22Rv1 (cell line): ENCODE results near the gene CTBP2.

ENCODE experiments used
- H3K27ac ChIP-seq: fragments of 450-650 bp; 2 replicates; pipeline ENCODE4 v1.5.1; 2017
- CTCF ChIP-seq: fragments of 450-650 bp; IDR thresholded peaks from 2 replicates; pipeline ENCODE4 v1.5.1; 2017; ENCODE audit warnings: mild to moderate bottlenecking
- ZFX ChIP-seq: fragments of 450-650 bp; IDR thresholded peaks from 2 replicates; pipeline ENCODE4 v1.6.1; 2017; ENCODE audit warnings: antibody characterized with exemption, borderline replicate concordance

CTBP2 gene

DNA sequence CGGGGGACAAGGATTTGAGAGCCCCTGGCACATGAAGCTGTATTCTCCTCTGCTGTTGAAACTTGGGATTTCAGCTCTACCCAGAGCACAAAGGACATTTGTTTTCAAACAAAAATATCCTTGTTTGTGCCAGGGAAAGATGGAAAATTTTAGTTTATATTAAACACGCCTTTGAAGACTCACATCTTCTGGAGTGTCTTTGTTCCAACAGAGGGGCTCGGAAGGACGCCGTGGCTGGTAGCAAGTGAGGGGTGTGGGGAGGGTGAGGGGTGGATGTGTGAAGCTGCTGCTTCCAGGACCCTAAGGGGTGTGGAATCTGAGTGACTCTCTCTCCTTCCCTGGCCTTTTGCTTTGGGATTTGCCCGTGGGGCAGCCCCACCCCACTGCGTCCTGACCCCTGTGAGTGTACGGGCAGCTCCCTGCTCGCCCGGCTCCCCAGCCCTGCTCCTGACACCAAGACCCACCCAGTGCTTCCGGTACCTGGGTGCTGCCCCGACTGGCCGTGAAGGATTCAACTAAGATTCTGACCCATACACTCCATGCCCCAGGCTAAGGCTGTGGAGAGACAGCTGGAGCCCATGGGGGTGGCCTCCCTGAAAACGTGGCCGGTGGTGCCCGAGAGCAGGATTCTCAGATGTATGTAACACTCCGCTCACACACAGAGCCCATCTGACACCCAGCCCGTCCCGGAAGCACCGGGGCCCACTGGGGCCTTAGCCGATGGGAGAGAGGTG is 158.9 kb downstream of the CTBP2 start:
- no peak for TF ChIP-seq ZFX
- TF ChIP-seq CTCF: no peak
- no peak overlapping the region for H3K27ac ChIP-seq

- H3K27ac ChIP-seq: no peak overlapping the region
- TF ChIP-seq CTCF (no peak), ZFX (no peak)
These were observed 159.7 kb downstream of the CTBP2 start for GRCh38 chr10:125000366-125001312.

DNA sequence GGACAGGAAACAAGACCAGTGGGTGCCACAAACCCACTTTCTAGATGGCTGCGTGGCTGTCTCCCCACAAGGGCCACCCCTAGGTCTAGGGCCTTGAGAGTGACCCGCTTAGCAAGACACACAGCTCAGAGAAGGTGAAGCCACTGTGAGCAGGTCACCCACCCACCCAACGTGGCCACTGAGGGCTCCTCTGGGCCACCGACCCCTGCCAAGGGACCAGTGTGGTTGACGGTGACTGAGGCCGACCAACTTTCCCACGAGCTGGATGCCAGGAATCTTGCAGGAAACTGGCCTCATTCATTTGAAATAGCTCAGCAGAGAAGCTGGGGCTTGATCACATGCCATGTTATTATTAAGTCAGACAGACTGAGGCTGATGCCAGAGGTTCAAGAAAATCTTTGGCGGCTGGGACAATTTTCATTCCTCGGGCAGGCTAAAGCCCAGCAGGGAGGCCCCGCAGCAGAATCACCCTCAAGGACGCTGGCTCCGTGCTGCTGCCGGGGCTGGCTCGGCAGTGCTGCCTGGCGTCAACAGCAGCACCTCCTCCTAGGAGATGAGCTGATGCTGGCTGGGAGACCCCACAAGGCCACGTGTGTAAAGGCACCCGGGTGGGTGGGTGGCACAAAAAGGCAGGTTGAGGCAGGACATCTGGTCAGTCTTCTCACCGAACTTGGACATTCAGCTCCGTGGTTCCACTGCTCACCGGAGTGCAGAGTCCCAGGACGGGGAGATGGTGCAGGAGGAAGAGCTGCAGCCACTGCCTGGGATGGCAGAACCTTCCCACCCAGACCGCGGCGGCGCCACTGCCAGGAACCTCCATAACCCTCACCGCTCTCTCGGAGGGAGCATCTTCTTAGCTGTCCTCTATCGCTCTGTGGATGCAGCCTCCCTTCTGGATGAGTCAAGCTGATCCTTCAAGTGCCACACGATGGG is 160.7 kb downstream of the CTBP2 start:
- TF ChIP-seq ZFX (no peak), CTCF (no peak)
- no peak overlapping the region for H3K27ac ChIP-seq

GRCh38 chr10:124998624-124999291 is 161.6 kb downstream of the CTBP2 start:
- TF ChIP-seq CTCF (no peak), ZFX (no peak)
- no peak overlapping the region for H3K27ac ChIP-seq

GRCh38 chr10:124997771-124998623 is 162.4 kb downstream of the CTBP2 start:
- no peak overlapping the region for H3K27ac ChIP-seq
- no peak for TF ChIP-seq CTCF
- no peak for TF ChIP-seq ZFX

GRCh38 chr10:124997306-124997705 is 163.1 kb downstream of the CTBP2 start:
- TF ChIP-seq ZFX: no peak
- no peak for TF ChIP-seq CTCF
- H3K27ac ChIP-seq: no peak overlapping the region
